Psoas muscle (tissue), 8 donors: ENCODE measurements around the gene LMX1A. TPM values are rescaled to one million over a fixed set of nuclear protein-coding genes. Genes with fewer than 3 reads are reported as not detected.

ENCODE experiments used
- ATAC-seq, 4 donors: fragments of 200-7000 bp; cut with Tn5 transposase; one replicate each; pipeline ENCODE4 v1.9.1; 2020; ENCODE audit warnings: moderate library complexity in 3 of 4, mild to moderate bottlenecking in 2 of 4
- DNase-seq, 2 donors: peaks; one replicate each; pipeline ENCODE4 v3.0.0-alpha.2; 2020
- H3K27ac ChIP-seq: fragments of 200-600 bp; one replicate; pipeline ENCODE4 v1.8.0; 2022
- H3K27me3 ChIP-seq, 3 donors: fragments of 200-600 bp in 1 of 3; one replicate each; pipeline versions ENCODE4 v1.6.1 to v1.8.0; 2013 to 2022; ENCODE audit warnings: low read length in 2 of 3, mild to moderate bottlenecking in 2 of 3, moderate library complexity in 1 of 3; ENCODE audit not compliant: insufficient read depth in 3 of 3
- H3K36me3 ChIP-seq, 2 donors: fragments of 200-600 bp in 1 of 2; one replicate each; pipeline versions ENCODE4 v1.6.1 to v1.8.0; 2013 to 2022; ENCODE audit warnings: low read depth in 1 of 2, mild to moderate bottlenecking in 1 of 2, moderate library complexity in 1 of 2; ENCODE audit not compliant: insufficient read depth in 1 of 2
- H3K4me1 ChIP-seq: fragments of 200-600 bp; one replicate; pipeline ENCODE4 v1.8.0; 2022
- H3K4me3 ChIP-seq: fragments of 200-600 bp; one replicate; pipeline ENCODE4 v1.8.0; 2022; ENCODE audit warnings: mild to moderate bottlenecking
- H3K9me3 ChIP-seq: fragments of 200-600 bp; one replicate; pipeline ENCODE4 v1.8.0; 2022
- WGBS, 3 donors: extraction: QIAGEN DNeasy Blood & Tissue Kit; methylation state at CpG; one replicate each; pipeline versions ENCODE4 v1.1.6 to v1.1.7; 2013; 5-methylcytosine and 5-hydroxymethylcytosine counted together
- intact Hi-C, 2 donors: fragments of 100-400 bp; cut with DNase I; formaldehyde crosslinking; loops; one replicate each; pipeline versions ENCODE4 v1.11.0 to v1.14.2; 2022
- polyA plus RNA-seq, 3 donors: library from polyadenylated mRNA; stranded (reverse); fragments of 200-250 nt; gene quantifications; one replicate each; pipeline ENCODE4 v1.2.3, GENCODE V29; 2013
- total RNA-seq, 4 donors: library from RNA; stranded (reverse); fragmentation: NEBNext Ultra II Directional in 2 of 4; extraction: Animal tissue kit (Norgen Biotek cat#: 25700) in 2 of 4; gene quantifications; one replicate each; pipeline versions ENCODE4 v1.2.1 to v1.2.4, GENCODE V29; 2021 to 2023
- TF ChIP-seq, protein P1 (sequence below): fragments of 200-600 bp; IDR thresholded peaks from one replicate; pipeline ENCODE4 v1.8.0; 2022; ENCODE audit warnings: antibody characterized with exemption
- donor health status: healthy with polysubstance abuse.
- donor health status: DM: no; HTN: no; CAD: no; lungs with moderate emphysema.
- donor health status: Bipolar disorder and iron deficiency.
- donor health status: healthy.
- donor health status: DM: yes; HTN: yes; CAD: no.
- donor health status: DM: no; HTN: no; CAD: no.
- donor health status: DM: no; HTN: no; CAD: no.
- donor health status: DM: yes; HTN: yes; CAD: no.

The LMX1A gene
- total and polyA plus RNA-seq, 7 donors = 0.04 to 0.36 (median 0.16) TPM; not detected in 3

DNA sequence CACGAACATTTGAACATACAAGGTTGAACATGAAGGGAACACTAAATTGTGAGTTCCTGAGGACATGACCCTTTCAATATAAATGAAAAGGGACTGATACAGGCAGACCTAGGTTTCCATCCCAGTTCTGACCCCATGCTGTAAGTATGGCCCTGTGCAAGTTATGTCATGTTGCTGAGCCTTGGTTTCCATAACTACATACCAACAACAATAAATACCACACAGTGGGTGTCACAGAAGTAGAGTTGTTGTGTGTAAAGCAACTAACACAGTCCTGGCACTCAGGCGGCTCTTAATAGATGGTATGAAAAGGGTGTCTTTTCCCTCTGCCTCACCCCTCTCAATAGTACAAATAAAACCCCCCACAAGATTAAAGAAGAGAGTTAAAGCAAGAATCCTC lies 140.8 kb downstream of the LMX1A start:
- TF ChIP-seq, protein P1, sequence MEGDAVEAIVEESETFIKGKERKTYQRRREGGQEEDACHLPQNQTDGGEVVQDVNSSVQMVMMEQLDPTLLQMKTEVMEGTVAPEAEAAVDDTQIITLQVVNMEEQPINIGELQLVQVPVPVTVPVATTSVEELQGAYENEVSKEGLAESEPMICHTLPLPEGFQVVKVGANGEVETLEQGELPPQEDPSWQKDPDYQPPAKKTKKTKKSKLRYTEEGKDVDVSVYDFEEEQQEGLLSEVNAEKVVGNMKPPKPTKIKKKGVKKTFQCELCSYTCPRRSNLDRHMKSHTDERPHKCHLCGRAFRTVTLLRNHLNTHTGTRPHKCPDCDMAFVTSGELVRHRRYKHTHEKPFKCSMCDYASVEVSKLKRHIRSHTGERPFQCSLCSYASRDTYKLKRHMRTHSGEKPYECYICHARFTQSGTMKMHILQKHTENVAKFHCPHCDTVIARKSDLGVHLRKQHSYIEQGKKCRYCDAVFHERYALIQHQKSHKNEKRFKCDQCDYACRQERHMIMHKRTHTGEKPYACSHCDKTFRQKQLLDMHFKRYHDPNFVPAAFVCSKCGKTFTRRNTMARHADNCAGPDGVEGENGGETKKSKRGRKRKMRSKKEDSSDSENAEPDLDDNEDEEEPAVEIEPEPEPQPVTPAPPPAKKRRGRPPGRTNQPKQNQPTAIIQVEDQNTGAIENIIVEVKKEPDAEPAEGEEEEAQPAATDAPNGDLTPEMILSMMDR = no peak
- Histone ChIP-seq H3K4me3 (no peak overlapping the region), H3K27ac (no peak overlapping the region), H3K4me1 (no peaks in the 10 kb centered on the region), H3K36me3 (no peaks in the 10 kb centered on the region), H3K27me3 (no peaks in the 10 kb centered on the region), H3K9me3 (no peaks in the 10 kb centered on the region)
- 81 to 83% (median 82%) methylated on average over 2 of the region's 2 CpGs for WGBS, 3 donors
- no peak for DNase-seq
- ATAC-seq = no peak
- intact Hi-C loops = no loop called here

DNA sequence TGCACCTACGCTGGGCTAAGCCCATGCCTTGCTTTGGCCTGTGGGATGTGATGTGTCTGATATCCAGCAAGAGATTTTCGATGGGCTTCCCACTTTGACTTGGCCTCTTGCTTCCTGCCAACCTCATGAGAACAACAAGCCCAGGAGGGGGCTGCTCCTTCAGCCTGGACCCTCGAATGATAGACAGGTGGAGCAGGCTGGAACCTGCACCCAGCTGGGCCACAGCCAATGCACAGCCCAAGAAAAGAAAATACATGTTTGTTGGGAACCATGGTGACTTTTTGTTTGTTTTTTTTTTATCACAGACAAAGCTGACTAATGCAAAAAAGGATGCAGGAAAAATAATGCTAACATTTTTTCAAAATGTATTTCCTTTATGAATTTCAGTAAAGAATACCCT lies 144.3 kb downstream of the LMX1A start:
- Histone ChIP-seq H3K36me3 (no peaks in the 10 kb centered on the region), H3K27me3 (no peaks in the 10 kb centered on the region), H3K9me3 (no peaks in the 10 kb centered on the region), H3K27ac (no peak overlapping the region), H3K4me1 (no peaks in the 10 kb centered on the region), H3K4me3 (no peak overlapping the region)
- WGBS, 3 donors = 55 to 58% (median 57%) methylated on average over 3 of the region's 3 CpGs
- ATAC-seq (no peak), DNase-seq (no peak)
- intact Hi-C loops = no loop called here
- TF ChIP-seq, protein P1 = no peak

DNA sequence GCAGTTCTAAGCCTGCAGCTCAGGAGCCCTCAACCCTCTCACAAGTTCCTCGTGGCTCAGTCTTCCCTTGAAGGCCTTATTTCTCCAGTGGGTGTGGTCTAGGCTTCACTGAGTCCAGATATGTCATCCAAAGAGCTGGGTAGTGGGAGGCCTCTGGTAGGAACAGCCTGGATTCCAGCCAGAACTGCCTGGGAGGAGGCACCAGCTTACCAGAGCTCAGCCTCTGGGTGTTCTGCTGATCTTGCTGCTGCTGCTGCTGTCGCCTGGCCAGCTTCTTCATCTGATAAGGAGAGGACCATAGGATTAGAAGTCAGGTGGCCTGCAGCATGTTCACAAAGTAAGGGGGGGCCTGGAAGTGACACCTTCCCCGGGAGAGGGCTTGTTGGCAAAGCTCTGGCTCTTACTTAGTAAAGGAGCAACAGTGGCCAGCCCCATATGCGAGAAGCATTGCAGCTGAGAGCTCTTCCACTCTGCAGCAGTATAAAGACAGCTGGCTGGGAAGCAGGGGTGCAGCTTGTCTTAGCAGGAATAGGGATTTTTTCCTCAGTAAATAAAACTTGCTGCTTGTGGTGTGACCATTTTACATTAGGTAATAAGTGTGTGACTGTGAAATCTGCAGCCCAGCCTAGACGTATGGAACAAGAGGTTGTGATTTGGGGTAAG lies 148.5 kb downstream of the LMX1A start:
- H3K27ac ChIP-seq = no peak overlapping the region
- H3K36me3 ChIP-seq = no peaks in the 10 kb centered on the region
- TF ChIP-seq, protein P1 = no peak
- ATAC-seq (no peak), DNase-seq (no peak)
- 51 to 63% (median 54%) methylated on average over 5 of the region's 5 CpGs for WGBS, 3 donors
- H3K27me3 ChIP-seq = no peaks in the 10 kb centered on the region
- no peaks in the 10 kb centered on the region for H3K4me1 ChIP-seq
- H3K9me3 ChIP-seq = no peaks in the 10 kb centered on the region
- H3K4me3 ChIP-seq = no peak overlapping the region
- intact Hi-C loops = no loop called here

DNA sequence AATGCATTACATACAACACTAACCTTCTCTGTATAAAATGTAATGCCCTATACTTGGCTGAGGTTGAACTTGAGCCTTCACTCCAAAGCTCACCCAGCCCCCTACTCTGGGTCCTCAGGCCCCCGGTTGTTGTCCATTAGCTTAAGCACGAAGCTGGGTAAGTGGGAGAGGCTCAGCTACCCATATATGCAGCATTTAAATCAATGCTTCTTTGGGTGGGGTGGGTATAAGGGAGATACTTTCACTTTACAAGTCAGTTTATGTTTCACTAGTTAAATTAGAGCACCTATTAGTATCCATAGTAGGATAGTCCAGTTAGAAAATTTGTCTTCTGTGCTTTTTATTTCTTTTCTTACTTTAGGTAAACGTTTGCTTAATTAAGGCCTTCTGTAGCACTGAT lies 151.4 kb downstream of the LMX1A start:
- TF ChIP-seq, protein P1 = no peak
- no peaks in the 10 kb centered on the region for H3K27me3 ChIP-seq
- no peak for ATAC-seq
- H3K27ac ChIP-seq = no peak overlapping the region
- no peaks in the 10 kb centered on the region for H3K4me1 ChIP-seq
- no peak for DNase-seq
- intact Hi-C loops = no loop called here
- H3K36me3 ChIP-seq = no peaks in the 10 kb centered on the region
- H3K9me3 ChIP-seq = no peaks in the 10 kb centered on the region
- H3K4me3 ChIP-seq = no peak overlapping the region
- 54 to 67% (median 58%) methylated on average over 3 of the region's 3 CpGs for WGBS, 3 donors

DNA sequence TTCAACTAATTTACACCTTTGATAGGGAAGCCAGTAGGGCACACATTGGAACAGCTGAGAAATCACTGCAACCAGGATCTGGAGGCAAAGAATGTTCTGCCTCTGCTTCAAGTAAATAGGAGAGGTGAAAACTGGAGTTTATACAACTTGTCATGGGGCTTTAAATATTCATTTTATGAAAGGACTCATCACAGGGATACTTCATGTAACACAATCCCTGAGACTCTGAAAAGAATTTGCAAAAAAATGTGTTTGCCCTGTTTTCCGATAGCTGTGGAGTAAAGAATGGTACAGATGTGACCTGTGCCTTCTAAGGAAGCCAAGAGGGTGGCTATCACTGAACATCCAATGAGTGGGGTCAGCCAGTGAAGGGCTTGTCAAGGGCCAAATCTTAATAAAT lies 152.0 kb downstream of the LMX1A start:
- intact Hi-C loops = no loop called here
- H3K27me3 ChIP-seq = no peaks in the 10 kb centered on the region
- no peaks in the 10 kb centered on the region for H3K36me3 ChIP-seq
- no peaks in the 10 kb centered on the region for H3K4me1 ChIP-seq
- no peaks in the 10 kb centered on the region for H3K9me3 ChIP-seq
- no peak for DNase-seq
- WGBS, 3 donors = 81 to 91% (median 89%) methylated on average over 1 of the region's 1 CpG
- no peak overlapping the region for H3K27ac ChIP-seq
- no peak overlapping the region for H3K4me3 ChIP-seq
- ATAC-seq = no peak
- TF ChIP-seq, protein P1 = no peak
